Measurements from ENCODE around the gene TTC34. TPM values are rescaled to one million over a fixed set of nuclear protein-coding genes. Genes with fewer than 3 reads are reported as not detected.

The TTC34 gene
- total RNA-seq, 2 experiments from 2014 or later: 1.1 TPM

DNA sequence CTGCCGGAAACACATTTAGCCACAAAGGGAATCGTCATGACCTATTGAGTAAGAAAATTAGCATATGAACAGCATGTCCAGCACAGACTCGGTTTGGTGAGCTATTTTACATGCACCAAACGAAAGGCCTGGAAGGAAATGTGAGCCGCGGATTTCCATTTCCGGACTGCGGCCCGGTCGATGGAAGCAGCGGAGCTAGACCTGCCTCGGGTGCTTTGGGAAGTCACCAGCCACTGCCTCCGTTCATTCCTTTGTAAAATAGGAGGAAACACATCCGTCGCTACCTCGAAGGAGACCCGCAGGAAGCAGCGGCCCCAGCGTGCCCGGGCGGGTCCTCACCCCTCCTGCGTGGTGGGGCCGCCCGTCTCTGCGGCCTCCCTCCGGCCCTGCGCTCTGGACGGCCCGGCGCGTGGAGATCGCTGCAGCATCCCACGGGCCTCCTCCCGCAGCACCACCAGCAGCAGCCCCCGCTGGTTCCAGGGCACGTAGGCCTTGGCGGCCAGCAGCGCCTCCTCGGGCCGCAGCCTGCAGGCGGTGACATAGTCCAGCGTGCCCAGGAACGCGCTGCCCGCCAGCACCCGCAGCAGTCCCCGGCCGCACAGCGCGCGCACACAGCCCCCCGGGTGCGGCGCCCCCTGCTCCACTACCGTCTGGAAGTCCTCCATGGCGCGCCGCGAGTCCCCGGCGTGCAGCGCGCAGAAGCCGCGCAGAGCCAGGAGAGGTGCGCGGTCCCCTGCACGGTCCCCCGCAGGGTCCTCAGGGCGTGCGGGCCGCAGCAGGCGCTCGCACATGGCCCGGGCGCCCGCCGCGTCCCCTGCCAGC is 12.1 kb downstream of the TTC34 start:
- no peak for ATAC-seq
- H3K27ac Mint-ChIP-seq: no peak overlapping the region
- CTCF ChIA-PET: interaction anchor here (0.8 kb wide), 1 partner anchor 234 kb away, joined by 3 read pairs; no protein-coding TSS in a partner anchor
- H3K36me3 Mint-ChIP-seq: peaks cover 4% of the 10 kb centered on the region
- H3K4me3 Mint-ChIP-seq: no peak overlapping the region
- peaks cover 6% of the 10 kb centered on the region for H3K4me1 Mint-ChIP-seq
- peaks cover 4% of the 10 kb centered on the region for H3K9me3 Mint-ChIP-seq (ENCODE audit: low read depth)
- no peak for DNase-seq
- H3K27me3 Mint-ChIP-seq: peaks cover 32% of the 10 kb centered on the region

DNA sequence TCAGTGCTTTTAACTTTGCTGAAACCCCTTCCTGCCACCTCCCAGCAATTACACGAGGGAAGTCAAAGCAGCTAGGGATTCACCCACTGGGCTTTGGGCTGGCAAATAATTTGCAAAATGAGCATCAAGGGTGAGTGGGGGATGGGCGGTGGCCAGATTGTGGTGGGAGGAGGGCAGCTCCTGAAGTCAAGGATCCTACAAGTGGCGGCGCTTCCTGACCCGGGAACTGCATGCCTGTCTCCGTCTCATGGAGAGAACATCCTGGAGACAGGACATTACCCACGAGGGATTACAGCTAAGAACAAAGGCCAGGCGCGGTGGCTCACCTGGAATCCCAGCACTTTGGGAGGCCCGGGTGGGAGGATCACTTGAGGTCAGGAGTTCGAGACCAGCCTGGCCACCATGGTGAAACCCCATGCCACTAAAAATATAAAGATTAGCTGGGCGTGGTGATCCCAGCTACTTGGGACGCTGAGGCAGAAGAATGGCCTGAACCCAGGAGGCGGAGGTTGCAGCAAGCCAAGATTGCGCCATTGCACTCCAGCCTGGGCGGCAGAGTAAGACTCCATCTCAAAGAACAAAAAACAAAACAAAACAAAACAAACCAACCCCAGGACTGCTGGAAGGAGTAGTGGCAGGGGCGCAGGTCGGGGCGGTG is 12.9 kb downstream of the TTC34 start:
- no peak for DNase-seq
- Mint-ChIP-seq H3K36me3 (peaks cover 4% of the 10 kb centered on the region), H3K4me1 (peaks cover 6% of the 10 kb centered on the region), H3K9me3 (ENCODE audit: low read depth) (peaks cover 2% of the 10 kb centered on the region), H3K4me3 (no peak overlapping the region), H3K27ac (no peak overlapping the region), H3K27me3 (peaks cover 32% of the 10 kb centered on the region)
- no peak for ATAC-seq
- CTCF ChIA-PET: interaction anchor here (0.8 to 2.0 kb wide), 3 partner anchors 233 to 375 kb away, joined by 3 to 11 read pairs (median 3); no protein-coding TSS in a partner anchor

DNA sequence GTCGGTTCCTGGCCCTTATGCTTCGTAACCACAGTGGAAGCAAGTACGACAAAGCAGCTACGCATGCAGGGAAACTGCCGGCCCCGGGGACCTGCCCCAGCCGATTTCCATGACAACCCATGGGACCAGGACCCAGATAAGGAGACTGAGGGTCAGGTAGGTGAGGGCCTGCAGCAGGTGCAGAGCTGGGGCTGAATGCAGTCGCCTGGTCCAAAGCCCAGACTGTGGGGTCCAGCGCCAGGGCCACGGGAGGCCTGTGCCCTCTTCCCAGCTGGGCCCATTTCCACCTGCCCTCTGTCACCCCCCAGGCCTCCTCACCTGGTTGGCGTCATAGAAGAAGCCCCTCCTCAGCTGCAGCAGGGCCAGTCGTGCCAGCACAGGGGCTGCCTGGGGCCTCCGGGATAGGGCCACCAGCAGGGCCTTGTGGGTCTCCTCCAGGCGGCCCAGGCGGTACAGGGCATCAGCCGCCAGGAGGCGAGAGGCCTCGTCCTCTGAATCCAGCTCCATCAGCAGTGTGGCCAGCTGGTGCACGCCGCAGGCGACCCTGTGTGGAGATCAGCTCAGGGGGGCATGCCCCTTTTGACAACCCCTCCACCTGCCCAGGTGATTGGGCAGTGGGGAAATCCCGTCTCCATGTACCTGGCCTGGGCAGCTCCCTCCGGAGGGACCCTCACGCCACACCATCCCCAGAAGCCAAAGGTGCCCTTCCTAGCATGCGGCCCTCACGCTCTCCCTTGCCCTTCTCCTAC is 14.2 kb downstream of the TTC34 start:
- no peak for ATAC-seq
- Mint-ChIP-seq H3K27me3 (peaks cover 32% of the 10 kb centered on the region), H3K4me3 (no peak overlapping the region), H3K27ac (no peak overlapping the region), H3K4me1 (peaks cover 6% of the 10 kb centered on the region), H3K36me3 (peaks cover 4% of the 10 kb centered on the region), H3K9me3 (ENCODE audit: low read depth) (peaks cover 4% of the 10 kb centered on the region)
- DNase-seq: no peak
- CTCF ChIA-PET: interaction anchor here (0.7 to 2.0 kb wide), 10 partner anchors 8 to 636 kb away, joined by 3 to 11 read pairs (median 4); no protein-coding TSS in a partner anchor

DNA sequence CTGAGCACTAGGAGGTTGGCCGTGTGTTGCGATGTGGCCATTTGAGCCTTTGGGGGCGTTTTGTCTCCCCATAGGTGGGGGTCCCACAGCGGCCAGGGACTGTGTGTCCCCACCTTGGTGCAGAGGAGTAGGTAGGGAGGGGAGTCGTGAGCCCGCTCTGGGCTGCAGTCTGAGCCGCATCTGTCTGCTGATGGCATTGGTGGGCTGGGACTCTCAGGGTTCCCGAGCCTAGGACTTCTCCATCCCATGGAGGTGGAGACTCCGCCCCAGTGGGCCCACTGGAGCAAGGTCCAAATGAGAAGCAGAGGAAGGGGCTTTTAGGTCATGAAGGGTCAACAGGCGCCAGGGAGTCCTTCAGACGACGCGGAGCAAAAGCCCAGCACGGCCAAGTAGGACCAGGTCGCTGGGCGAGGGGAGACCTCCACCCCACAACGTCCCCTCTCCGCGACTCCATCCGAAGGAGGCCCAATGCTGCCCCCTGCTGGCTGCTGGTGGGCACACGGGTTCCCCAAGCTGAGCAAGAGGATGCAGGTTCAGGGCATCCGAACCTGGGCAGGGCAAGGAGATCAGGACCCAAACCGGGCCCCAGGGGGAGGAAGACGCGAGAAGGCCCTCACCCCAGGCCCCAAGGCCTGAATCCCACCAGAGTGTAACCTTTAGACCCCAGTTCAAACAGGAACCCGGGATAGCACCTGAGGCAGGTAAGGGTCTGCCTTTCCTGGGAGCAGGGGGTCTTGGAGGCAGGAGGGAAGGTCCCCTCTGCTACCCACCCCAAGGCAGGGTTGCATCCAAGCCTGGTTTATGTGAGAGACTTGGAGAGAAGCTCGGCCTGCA is 14.9 kb downstream of the TTC34 start:
- peak; percentile 74 for DNase-seq
- peaks cover 35% of the 10 kb centered on the region for H3K27me3 Mint-ChIP-seq
- CTCF ChIA-PET: interaction anchor here (0.7 to 2.0 kb wide), 11 partner anchors 9 to 637 kb away, joined by 3 to 11 read pairs (median 4); no protein-coding TSS in a partner anchor
- peaks cover 5% of the 10 kb centered on the region for H3K36me3 Mint-ChIP-seq
- peak; percentile 69 for ATAC-seq
- H3K4me3 Mint-ChIP-seq: no peak overlapping the region
- peaks cover 8% of the 10 kb centered on the region for H3K9me3 Mint-ChIP-seq (ENCODE audit: low read depth)
- H3K27ac Mint-ChIP-seq: no peak overlapping the region
- peaks cover 6% of the 10 kb centered on the region for H3K4me1 Mint-ChIP-seq

DNA sequence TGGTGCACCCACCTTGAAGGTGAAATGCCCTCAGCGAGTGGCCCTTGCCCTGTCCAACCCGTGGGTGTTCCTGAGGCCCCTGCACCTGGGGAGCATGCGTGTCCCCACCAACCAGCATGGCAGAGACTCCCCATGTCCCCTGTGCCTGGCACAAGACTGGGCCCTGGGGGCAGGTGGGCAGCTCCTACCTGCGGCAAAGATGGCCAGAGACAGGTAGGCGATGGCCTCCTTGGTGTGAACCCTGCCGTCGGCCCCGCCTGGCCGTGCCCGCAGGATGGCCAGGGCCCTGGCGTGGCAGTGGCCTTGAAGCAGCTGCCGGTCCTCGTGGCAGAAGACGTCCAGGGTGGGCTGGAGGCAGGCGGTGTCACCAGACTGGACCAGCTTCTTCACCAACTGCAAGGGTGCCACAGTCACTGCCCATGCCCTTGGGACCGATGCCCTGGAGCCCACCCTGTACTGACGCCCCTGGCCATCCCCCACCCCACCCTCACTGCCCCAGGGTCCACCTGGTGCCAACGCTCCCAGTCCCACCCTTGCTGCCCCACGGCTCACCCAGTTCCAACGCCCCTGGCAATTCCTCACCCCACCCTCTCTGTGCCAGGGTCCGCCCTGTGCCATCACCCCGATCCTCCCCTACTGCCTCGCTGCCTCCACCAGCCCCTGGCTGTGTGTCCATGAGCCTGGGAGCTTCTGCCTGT is 15.7 kb downstream of the TTC34 start:
- Mint-ChIP-seq H3K9me3 (ENCODE audit: low read depth) (peaks cover 9% of the 10 kb centered on the region), H3K36me3 (peaks cover 5% of the 10 kb centered on the region), H3K4me3 (no peak overlapping the region), H3K27ac (no peak overlapping the region), H3K4me1 (peaks cover 6% of the 10 kb centered on the region), H3K27me3 (peaks cover 36% of the 10 kb centered on the region)
- CTCF ChIA-PET: interaction anchor here (0.9 to 1.4 kb wide), 4 partner anchors 36 to 370 kb away, joined by 3 to 6 read pairs (median 4); partner anchors contain the start of gene PRXL2B
- ATAC-seq (no peak), DNase-seq (no peak)

DNA sequence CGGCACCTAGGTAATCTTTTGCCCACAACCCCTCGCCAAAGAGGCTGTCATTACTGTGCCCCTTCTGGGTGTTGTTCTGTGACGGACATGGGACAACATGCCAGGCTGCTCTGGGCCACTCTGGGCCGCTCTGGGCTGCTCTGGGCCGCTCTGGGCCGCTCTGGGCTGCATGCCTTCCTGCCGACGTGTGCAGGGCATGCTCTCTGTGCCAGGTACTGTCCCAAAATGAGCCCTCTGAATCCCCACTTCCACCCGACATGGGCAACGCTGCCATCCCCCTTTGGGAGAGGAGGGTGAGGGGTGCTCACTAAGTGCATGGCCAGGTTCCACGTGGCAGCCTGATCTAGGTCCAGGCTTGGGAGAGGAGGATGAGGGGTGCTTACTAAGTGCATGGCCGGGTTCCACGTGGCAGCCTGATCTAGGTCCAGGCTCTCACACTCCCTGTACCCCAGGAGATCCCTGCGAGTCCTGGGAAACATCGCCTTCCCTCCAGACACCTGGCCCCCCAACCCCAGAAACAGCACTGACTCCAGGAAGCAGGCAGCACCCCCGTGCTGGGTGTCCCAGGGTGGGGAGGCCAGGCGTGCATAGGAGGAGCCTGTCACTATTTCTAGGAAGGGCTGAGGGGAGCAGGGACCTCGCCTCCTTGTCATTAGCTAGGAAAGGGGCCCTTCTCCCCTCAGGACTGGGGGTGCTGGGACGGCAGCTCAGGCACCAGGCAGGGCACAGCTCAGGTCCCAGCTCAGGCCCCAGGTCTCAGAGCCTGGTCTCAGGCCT is 16.5 kb downstream of the TTC34 start:
- H3K27ac Mint-ChIP-seq: no peak overlapping the region
- H3K36me3 Mint-ChIP-seq: peaks cover 4% of the 10 kb centered on the region
- ATAC-seq (no peak), DNase-seq (no peak)
- no peak overlapping the region for H3K4me3 Mint-ChIP-seq
- H3K4me1 Mint-ChIP-seq: peaks cover 6% of the 10 kb centered on the region
- H3K27me3 Mint-ChIP-seq: peaks cover 33% of the 10 kb centered on the region
- peaks cover 9% of the 10 kb centered on the region for H3K9me3 Mint-ChIP-seq (ENCODE audit: low read depth)
- CTCF ChIA-PET: interaction anchor here (0.9 to 1.4 kb wide), 3 partner anchors 198 to 369 kb away, joined by 3 to 6 read pairs (median 4); partner anchors contain the start of gene PRXL2B

DNA sequence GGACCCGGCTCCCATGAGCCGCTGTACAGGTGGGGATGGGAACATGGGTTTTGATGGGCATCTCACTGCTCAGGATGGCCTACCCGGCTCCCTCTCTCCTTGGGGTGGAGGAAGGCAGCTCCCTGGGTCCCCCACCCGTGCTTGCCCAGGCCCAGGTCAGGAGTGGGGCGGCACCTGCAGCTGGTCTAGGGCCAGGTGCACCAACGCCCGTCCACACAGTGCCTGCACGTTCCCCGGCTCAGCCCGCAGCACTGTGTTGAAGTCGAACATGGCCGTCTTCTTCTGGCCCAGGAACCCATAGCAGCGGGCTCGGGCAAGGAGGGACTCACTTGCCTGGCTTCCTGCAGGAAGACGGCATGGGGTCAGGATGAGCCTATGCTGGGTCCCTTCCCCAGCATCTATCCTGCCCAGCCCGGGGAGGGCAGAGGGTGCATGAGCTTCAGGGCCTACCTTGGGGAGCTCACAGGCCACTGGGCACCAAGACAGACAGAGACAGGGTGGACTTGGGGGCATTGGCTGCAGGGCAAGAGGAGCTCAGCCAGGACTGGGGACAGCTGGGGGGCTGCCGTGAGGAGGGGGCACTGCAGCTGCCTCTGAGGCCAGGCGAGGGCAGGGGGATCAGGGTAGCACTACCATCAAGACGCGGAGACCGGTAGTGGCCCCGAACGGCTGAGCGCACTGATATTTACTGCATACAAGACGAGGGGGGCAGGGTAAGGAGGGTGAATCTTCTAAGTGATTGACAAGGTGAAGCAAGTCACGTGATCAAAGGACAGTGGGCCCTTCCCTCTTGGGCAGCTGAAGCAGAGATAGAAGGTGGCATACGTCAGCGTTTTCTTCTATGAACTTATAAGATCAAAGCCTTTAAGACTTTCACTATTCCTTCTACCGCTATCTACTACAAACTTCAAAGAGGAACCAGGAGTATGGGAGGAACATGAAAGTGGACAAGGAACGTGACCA is 17.8 kb downstream of the TTC34 start:
- H3K27me3 Mint-ChIP-seq: peaks cover 28% of the 10 kb centered on the region
- no peak overlapping the region for H3K27ac Mint-ChIP-seq
- H3K4me3 Mint-ChIP-seq: no peak overlapping the region
- H3K9me3 Mint-ChIP-seq (ENCODE audit: low read depth): peaks cover 9% of the 10 kb centered on the region
- no peak for ATAC-seq
- DNase-seq: peak; percentile 30
- H3K36me3 Mint-ChIP-seq: peaks cover 4% of the 10 kb centered on the region
- CTCF ChIA-PET: no interaction called here
- peaks cover 2% of the 10 kb centered on the region for H3K4me1 Mint-ChIP-seq

DNA sequence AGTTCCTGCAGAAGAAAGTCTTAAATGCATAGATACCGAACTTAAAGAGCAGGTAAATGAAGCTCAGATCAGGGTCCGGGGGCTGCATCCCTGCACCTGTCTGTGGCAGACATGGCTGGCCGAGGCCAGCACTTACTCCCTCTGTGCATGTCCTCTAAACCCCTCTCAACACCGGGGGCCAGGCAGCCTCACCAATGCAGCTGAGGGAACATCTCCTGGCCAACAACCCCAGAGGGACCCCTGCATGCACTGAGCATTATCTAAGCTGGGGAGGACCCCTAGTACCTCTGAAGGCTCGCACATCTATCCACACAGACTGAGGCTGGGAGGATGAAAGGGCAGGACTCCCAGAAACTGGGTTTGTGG is 18.4 kb downstream of the TTC34 start:
- H3K27ac Mint-ChIP-seq: no peak overlapping the region
- H3K9me3 Mint-ChIP-seq (ENCODE audit: low read depth): peaks cover 9% of the 10 kb centered on the region
- no peak overlapping the region for H3K4me3 Mint-ChIP-seq
- DNase-seq: peak; percentile 30
- peaks cover 3% of the 10 kb centered on the region for H3K36me3 Mint-ChIP-seq
- H3K4me1 Mint-ChIP-seq: peaks cover under 1% of the 10 kb centered on the region
- peaks cover 23% of the 10 kb centered on the region for H3K27me3 Mint-ChIP-seq
- no peak for ATAC-seq
- CTCF ChIA-PET: no interaction called here

DNA sequence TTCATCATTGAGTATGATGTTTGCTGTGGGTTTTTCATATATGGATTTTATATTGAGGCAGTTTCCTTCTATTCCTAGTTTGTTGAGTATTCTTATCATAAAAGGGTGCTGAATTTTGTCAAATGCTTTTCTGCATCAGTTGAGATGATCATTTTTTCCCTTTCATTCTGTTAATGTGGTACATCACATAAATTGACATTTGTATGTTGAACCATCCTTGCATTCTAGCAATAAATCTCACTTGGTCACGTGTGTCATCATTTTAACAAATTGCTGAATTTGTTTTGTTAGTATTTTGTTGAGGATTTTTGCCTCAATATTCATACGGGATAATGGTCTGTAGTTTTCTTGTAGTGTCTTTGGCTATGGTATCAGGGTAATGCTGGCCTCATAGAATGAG is 19.9 kb downstream of the TTC34 start:
- DNase-seq (no peak), ATAC-seq (no peak)
- no peak overlapping the region for H3K27ac Mint-ChIP-seq
- H3K4me3 Mint-ChIP-seq: no peak overlapping the region
- peaks cover 20% of the 10 kb centered on the region for H3K27me3 Mint-ChIP-seq
- CTCF ChIA-PET: no interaction called here
- H3K9me3 Mint-ChIP-seq (ENCODE audit: low read depth): peaks cover 9% of the 10 kb centered on the region
- H3K4me1 Mint-ChIP-seq: no peaks in the 10 kb centered on the region
- H3K36me3 Mint-ChIP-seq: peaks cover 3% of the 10 kb centered on the region

DNA sequence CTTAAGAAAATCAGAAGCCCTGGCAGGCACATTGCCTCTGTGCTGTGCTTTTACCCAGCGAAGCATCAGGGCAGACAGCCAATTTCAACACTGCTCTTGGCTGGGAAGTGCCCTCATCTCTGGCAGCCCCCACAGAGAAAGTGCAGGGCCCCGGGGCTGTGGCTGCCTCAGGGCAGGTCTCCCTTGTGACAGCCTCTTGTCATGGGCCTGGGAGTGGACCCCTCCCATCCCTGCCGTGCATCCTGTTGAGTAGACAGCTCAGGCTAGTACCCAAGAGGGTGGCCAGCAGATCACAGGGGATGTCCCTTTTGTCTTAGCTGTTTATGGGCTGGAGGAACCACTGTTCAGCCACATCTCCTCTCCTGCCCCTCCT is 23.3 kb downstream of the TTC34 start:
- H3K27ac Mint-ChIP-seq: no peak overlapping the region
- H3K27me3 Mint-ChIP-seq: peaks cover 20% of the 10 kb centered on the region
- peaks cover 3% of the 10 kb centered on the region for H3K36me3 Mint-ChIP-seq
- no peak overlapping the region for H3K4me3 Mint-ChIP-seq
- CTCF ChIA-PET: interaction anchor here (1.4 kb wide), 1 partner anchor 9 kb away, joined by 4 read pairs; no protein-coding TSS in a partner anchor
- DNase-seq: no peak
- H3K4me1 Mint-ChIP-seq: no peaks in the 10 kb centered on the region
- H3K9me3 Mint-ChIP-seq (ENCODE audit: low read depth): peaks cover 9% of the 10 kb centered on the region
- no peak for ATAC-seq

Data from activated CD8-positive, alpha-beta memory T cell treated with anti-CD3 and anti-CD28 coated beads, Interleukin-2, amount 10 ng/mL, durations not matched to agents 7 days and 5 days (primary cell).